ENCODE results near the gene RPGR. TPM values are rescaled to one million over a fixed set of nuclear protein-coding genes. Genes with fewer than 3 reads are reported as not detected.

Gene RPGR
- total and polyA plus RNA-seq, 8 donors: 4.2 to 14.7 (median 5.1) TPM

DNA sequence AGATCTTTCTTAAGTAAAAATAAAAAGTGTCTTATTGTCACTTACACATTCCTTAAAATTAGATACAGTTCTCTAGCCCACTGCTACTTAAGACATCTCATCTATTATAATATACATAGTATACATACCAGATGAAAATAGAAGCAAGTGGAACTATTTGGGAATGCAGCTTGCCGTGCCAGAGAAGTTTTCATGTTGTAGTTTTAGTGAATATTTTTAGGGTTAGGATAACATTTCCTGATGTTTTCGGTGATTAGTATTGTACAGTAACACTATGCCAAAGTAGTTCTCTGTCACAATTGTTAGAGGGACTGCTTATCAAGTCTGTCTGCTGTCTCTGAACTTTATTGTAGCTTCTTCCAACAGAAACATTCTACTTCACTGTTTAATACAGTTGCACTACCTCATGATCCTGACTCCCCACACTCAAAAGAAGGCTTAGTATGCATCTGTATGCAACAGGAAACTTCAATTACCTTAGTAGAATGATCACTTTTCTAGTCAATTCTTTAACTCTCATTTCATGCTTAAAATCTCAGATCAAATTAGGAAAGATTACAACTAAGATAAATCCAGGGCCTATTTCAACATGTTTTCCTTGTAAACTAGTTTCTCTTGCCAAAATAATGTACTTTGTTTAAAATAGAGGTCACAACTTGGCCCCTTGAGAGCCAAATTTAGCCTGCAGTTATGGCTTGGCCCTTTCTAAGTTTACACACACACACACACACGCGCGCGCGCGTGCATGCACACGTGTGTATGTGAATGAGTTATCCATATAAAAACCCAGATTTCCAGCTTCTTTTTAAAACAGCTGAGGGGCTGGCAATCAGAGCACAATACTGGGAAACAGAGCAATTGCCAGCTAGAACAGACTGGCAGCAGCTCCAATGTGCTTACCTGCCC lies 64.3 kb downstream of the RPGR start:
- H3K27me3 ChIP-seq: no peaks in the 10 kb centered on the region
- no peak overlapping the region for H3K27ac ChIP-seq
- TF ChIP-seq, protein P1, sequence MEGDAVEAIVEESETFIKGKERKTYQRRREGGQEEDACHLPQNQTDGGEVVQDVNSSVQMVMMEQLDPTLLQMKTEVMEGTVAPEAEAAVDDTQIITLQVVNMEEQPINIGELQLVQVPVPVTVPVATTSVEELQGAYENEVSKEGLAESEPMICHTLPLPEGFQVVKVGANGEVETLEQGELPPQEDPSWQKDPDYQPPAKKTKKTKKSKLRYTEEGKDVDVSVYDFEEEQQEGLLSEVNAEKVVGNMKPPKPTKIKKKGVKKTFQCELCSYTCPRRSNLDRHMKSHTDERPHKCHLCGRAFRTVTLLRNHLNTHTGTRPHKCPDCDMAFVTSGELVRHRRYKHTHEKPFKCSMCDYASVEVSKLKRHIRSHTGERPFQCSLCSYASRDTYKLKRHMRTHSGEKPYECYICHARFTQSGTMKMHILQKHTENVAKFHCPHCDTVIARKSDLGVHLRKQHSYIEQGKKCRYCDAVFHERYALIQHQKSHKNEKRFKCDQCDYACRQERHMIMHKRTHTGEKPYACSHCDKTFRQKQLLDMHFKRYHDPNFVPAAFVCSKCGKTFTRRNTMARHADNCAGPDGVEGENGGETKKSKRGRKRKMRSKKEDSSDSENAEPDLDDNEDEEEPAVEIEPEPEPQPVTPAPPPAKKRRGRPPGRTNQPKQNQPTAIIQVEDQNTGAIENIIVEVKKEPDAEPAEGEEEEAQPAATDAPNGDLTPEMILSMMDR (IDR thresholded peaks at IDR 0.05): no peak
- no peak for FAIRE-seq
- no peaks in the 10 kb centered on the region for H3K9me3 ChIP-seq
- no peaks in the 10 kb centered on the region for H3K4me1 ChIP-seq
- intact Hi-C loops (cut with DNase I): no loop called here
- no peak for DNase-seq
- ATAC-seq: no peak
- WGBS, 2 donors: 87 to 89% methylated on average over 9 of the region's 9 CpGs
- no peaks in the 10 kb centered on the region for H3K36me3 ChIP-seq
- no peak overlapping the region for H3K4me3 ChIP-seq

DNA sequence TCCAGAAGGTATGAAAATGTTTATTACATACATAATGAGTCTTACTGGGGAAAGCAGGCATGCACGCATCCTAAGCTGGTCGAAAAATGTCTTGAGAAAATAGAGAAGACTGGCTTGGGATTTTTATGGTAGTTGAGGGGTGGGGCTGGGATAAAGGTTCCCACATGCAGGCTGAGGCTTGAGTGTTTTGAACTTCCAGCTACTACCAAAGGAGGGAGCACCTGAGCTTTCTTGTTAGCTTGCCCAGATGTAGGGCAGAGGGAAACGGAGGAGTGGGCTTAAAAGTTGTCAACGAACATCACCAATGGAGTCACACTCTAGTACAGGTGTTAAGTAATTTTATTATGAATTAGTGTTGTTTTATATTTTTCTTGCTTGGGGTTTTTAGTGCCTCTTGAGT lies 67.1 kb downstream of the RPGR start:
- Histone ChIP-seq H3K4me3 (no peak overlapping the region), H3K9me3 (no peaks in the 10 kb centered on the region), H3K4me1 (no peaks in the 10 kb centered on the region), H3K27ac (no peak overlapping the region), H3K27me3 (no peaks in the 10 kb centered on the region), H3K36me3 (no peaks in the 10 kb centered on the region)
- intact Hi-C loops (cut with DNase I): no loop called here
- 25 to 30% methylated on average over 4 of the region's 4 CpGs for WGBS, 2 donors
- TF ChIP-seq, protein P1 (IDR thresholded peaks at IDR 0.05): no peak
- no peak for DNase-seq
- ATAC-seq: peak in 2 of 4 donors; percentile 37 to 53
- FAIRE-seq: no peak

DNA sequence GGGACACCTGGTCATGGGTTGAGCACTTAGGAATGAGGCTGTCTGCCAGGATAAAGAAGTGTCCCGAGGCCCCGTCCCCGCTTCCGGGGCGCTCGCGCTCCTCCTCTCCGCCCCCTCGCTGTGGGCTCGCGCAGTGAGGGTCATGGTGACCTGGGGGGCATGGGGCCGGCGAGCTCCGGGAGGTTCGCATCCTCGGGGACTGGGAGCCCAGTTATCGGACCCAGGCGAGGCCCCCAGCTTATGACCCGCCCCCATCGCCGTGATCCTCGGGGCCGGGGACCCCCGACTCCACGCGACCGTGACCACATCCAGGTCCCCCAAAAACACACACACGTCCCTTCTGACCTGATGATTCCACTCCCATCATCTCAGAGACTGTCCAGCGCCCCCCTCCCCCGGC lies 71.3 kb downstream of the RPGR start:
- H3K27ac ChIP-seq: no peak overlapping the region
- no peak overlapping the region for H3K4me3 ChIP-seq
- DNase-seq (peak in 2 of 6 donors; percentile 12 to 50), ATAC-seq (no peak), FAIRE-seq (no peak)
- intact Hi-C loops (cut with DNase I): no loop called here
- WGBS, 2 donors: 84 to 89% methylated on average over 30 of the region's 30 CpGs
- no peaks in the 10 kb centered on the region for H3K36me3 ChIP-seq
- no peaks in the 10 kb centered on the region for H3K9me3 ChIP-seq
- no peaks in the 10 kb centered on the region for H3K4me1 ChIP-seq
- TF ChIP-seq, protein P1 (IDR thresholded peaks at IDR 0.05): no peak
- no peaks in the 10 kb centered on the region for H3K27me3 ChIP-seq

DNA sequence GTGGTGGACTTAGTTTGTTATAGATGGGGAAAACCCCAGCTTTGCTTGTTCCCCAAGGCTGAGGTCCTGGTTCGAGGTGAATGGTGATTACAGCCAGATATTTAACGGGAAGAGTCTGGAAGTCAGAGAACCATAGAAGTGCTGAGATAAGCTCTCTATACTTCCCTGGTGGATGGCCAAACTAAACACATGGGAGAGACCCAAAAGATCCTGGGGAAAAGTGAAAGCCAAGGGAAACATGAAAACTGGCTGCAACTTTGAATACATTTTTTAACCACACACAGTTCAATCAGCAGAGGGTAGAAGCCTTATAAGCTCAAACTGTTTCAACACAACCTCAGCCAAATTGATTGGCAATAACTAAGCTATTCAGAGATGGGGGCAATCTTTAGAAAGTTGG lies 77.3 kb downstream of the RPGR start:
- Histone ChIP-seq H3K27ac (no peak overlapping the region), H3K36me3 (no peaks in the 10 kb centered on the region), H3K4me1 (no peaks in the 10 kb centered on the region), H3K27me3 (peaks cover 0 to 4% (median 0%) of the 10 kb centered on the region in 4 donors), H3K4me3 (no peak overlapping the region), H3K9me3 (no peaks in the 10 kb centered on the region)
- 29 to 37% methylated on average over 2 of the region's 2 CpGs for WGBS, 2 donors
- intact Hi-C loops (cut with DNase I): no loop called here
- TF ChIP-seq, protein P1 (IDR thresholded peaks at IDR 0.05): no peak
- ATAC-seq (peak in 1 of 4 donors; percentile 16), FAIRE-seq (no peak), DNase-seq (no peak)

DNA sequence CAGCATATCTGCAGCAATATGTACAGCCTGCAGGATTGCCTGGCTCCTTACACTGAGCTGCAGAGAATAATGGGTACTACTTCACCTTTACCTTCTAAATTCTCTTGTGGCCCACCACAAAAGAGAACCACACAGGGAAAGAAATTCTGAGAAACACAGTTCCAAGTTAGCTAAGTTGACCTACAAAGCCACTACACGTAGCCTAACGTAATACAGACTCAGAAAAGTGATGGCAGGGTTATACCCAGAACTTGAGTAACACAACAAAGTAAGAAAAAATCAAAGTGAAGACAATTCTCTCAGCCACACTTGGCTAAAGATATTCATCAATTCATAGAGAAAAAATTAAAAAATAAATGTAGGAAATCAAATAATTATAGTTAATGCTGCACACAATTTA lies 80.3 kb downstream of the RPGR start:
- no peak for FAIRE-seq

More for the DNA sequence above, 80.3 kb downstream of the RPGR start:
- peaks cover 0 to 4% (median 0%) of the 10 kb centered on the region in 4 donors for H3K27me3 ChIP-seq
- H3K4me1 ChIP-seq: no peaks in the 10 kb centered on the region
- H3K36me3 ChIP-seq: no peaks in the 10 kb centered on the region
- H3K9me3 ChIP-seq: no peaks in the 10 kb centered on the region
- intact Hi-C loops (cut with DNase I): no loop called here
- no peak overlapping the region for H3K4me3 ChIP-seq
- TF ChIP-seq, protein P1 (IDR thresholded peaks at IDR 0.05): no peak
- ATAC-seq (no peak), DNase-seq (no peak)
- H3K27ac ChIP-seq: no peak overlapping the region
- 80 to 94% methylated on average over 2 of the region's 2 CpGs for WGBS, 2 donors

Data from pancreas (tissue), 10 donors.